ENCODE results near the gene TBXAS1.
"Not testable (repeated sequence)": the region's sequence is repeated elsewhere in the genome, so short reads cannot be mapped to it uniquely, and the experiment has no call there.

Gene TBXAS1

DNA sequence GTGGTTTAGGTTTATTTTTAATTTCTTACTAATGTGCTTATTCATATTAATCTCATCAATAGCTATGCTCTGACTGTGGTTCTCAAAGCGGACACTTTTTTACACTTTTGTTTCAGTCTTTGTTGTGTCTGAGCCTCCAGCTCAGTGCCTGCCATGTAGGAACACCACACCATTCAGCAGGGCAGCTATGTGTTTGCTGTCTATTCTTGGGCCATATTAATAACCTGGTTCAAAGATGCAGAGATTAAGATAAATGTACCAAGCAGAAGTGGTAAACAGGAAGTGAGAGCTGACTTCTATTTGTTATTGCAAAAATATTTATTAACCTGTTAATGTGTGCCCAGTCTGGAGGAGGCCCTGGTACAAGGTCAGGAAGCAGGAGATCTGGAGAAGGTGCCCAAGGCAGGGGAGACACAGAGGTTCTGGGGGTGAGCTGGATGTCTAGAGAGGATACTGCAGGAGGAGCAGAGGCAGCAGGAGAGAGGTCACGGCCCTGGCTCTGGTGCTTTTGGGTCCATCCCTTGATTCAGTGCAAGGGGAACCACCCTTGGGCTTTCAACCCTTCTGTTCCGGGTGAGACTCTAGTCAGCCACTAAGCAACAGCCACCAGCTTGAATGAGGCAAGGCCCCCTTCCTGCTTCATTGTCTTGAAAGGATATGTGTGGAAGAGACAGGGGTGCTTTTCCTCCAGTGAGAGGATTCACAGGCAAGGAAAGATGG is 1.9 kb downstream of the TBXAS1 start:
- TF ChIP-seq ZNF112 (tag by site-specific recombination; IDR thresholded peaks at IDR 0.05), result no peak
- Histone ChIP-seq H3K4me3 (ENCODE audit: low read depth, low read length) (no peak overlapping the region), H3K4me1 (ENCODE audit: control insufficient read depth, insufficient read depth, low read length) (peaks cover 5% of the 10 kb centered on the region; the same call in 1 of the 2 replicates), H3K27ac (ENCODE audit: extremely low read depth, low read depth, low read length) (no peak overlapping the region), H3K9me3 (ENCODE audit: control insufficient read depth, insufficient read depth, low read depth, low read length) (no peaks in the 10 kb centered on the region), H3K36me3 (ENCODE audit: control insufficient read depth in 2 of 2, insufficient read depth in 1 of 2, low read length in 2 of 2) (no peaks in the 10 kb centered on the region)
- ChIA-PET CTCF (interaction anchor here (0.6 kb wide), 1 partner anchor 552 kb away, joined by 3 read pairs; no protein-coding TSS in a partner anchor), POLR2A (no interaction called here)

GRCh38 chr7:139835848-139836247 is 6.8 kb downstream of the TBXAS1 start:
- H3K9me3 ChIP-seq (ENCODE audit: control insufficient read depth, insufficient read depth, low read depth, low read length); H3K4me3 ChIP-seq (ENCODE audit: low read depth, low read length); H3K27ac ChIP-seq (ENCODE audit: extremely low read depth, low read depth, low read length); POLR2A ChIA-PET; H3K4me1 ChIP-seq (ENCODE audit: control insufficient read depth, insufficient read depth, low read length); H3K36me3 ChIP-seq (ENCODE audit: control insufficient read depth in 2 of 2, insufficient read depth in 1 of 2, low read length in 2 of 2): not testable (repeated sequence)
- CTCF ChIA-PET, result interaction anchor here (0.6 kb wide), 1 partner anchor 264 kb away, joined by 3 read pairs; no protein-coding TSS in a partner anchor
- peak; percentile 54 for TF ChIP-seq ZBTB21 (tag by site-specific recombination; IDR thresholded peaks at IDR 0.05)
- TF ChIP-seq, protein P1, sequence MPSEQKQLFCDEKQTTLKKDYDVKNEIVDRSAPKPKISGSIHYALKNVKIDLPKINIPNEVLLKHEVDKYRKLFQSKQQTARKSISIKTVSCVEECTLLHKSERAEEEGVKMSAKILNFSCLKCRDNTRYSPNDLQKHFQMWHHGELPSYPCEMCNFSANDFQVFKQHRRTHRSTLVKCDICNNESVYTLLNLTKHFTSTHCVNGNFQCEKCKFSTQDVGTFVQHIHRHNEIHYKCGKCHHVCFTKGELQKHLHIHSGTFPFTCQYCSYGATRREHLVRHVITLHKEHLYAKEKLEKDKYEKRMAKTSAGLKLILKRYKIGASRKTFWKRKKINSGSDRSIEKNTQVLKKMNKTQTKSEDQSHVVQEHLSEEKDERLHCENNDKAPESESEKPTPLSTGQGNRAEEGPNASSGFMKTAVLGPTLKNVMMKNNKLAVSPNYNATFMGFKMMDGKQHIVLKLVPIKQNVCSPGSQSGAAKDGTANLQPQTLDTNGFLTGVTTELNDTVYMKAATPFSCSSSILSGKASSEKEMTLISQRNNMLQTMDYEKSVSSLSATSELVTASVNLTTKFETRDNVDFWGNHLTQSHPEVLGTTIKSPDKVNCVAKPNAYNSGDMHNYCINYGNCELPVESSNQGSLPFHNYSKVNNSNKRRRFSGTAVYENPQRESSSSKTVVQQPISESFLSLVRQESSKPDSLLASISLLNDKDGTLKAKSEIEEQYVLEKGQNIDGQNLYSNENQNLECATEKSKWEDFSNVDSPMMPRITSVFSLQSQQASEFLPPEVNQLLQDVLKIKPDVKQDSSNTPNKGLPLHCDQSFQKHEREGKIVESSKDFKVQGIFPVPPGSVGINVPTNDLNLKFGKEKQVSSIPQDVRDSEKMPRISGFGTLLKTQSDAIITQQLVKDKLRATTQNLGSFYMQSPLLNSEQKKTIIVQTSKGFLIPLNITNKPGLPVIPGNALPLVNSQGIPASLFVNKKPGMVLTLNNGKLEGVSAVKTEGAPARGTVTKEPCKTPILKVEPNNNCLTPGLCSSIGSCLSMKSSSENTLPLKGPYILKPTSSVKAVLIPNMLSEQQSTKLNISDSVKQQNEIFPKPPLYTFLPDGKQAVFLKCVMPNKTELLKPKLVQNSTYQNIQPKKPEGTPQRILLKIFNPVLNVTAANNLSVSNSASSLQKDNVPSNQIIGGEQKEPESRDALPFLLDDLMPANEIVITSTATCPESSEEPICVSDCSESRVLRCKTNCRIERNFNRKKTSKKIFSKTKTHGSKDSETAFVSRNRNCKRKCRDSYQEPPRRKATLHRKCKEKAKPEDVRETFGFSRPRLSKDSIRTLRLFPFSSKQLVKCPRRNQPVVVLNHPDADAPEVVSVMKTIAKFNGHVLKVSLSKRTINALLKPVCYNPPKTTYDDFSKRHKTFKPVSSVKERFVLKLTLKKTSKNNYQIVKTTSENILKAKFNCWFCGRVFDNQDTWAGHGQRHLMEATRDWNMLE (tag by site-specific recombination; conservative IDR thresholded peaks at IDR 0.05; ENCODE audit: low read depth), result peak; percentile 93
- peak; percentile 32; the same call in 1 of the 2 replicates for TF ChIP-seq SP3 (tag by site-specific recombination; IDR thresholded peaks at IDR 0.05)
- peak; percentile 79 for TF ChIP-seq ZNF623 (tag by site-specific recombination; IDR thresholded peaks at IDR 0.05)
- peak; percentile 29; the same call in 1 of the 2 replicates for TF ChIP-seq ZNF341 (tag by site-specific recombination; IDR thresholded peaks at IDR 0.05; ENCODE audit: low read depth)
- peak; percentile 99 for TF ChIP-seq ZNF555 (tag by site-specific recombination; conservative IDR thresholded peaks at IDR 0.05)
- peak; percentile 32; the same call in 1 of the 2 replicates for TF ChIP-seq OVOL3 (tag by site-specific recombination; IDR thresholded peaks at IDR 0.05)
- 0 out of 2 replicates have a peak, but pooled peaks have one; percentile 25 for TF ChIP-seq ZNF138 (tag by site-specific recombination; IDR thresholded peaks at IDR 0.05; ENCODE audit: borderline replicate concordance)
- TF ChIP-seq ZNF433 (tag by site-specific recombination; IDR thresholded peaks at IDR 0.05; ENCODE audit: low read depth), result 0 out of 2 replicates have a peak, but pooled peaks have one; percentile 34
- TF ChIP-seq ZNF510 (tag by site-specific recombination; IDR thresholded peaks at IDR 0.05; ENCODE audit: insufficient replicate concordance), result peak; percentile 74
- TF ChIP-seq ZNF140 (tag by site-specific recombination; IDR thresholded peaks at IDR 0.05), result peak; percentile 78; the same call in 1 of the 2 replicates
- TF ChIP-seq ZXDB (tag by site-specific recombination; IDR thresholded peaks at IDR 0.05), result peak; percentile 71; the same call in 1 of the 2 replicates
- TF ChIP-seq ZNF629 (tag by site-specific recombination; IDR thresholded peaks at IDR 0.05), result peak; percentile 65
- TF ChIP-seq RBAK (tag by site-specific recombination; IDR thresholded peaks at IDR 0.05), result 0 out of 2 replicates have a peak, but pooled peaks have one; percentile 47
- peak; percentile 97 for TF ChIP-seq ZNF426 (tag by site-specific recombination; IDR thresholded peaks at IDR 0.05)
- peak; percentile 82 for TF ChIP-seq ZNF558 (tag by site-specific recombination; IDR thresholded peaks at IDR 0.05)
- peak; percentile 46 for TF ChIP-seq ZNF654 (tag by site-specific recombination; IDR thresholded peaks at IDR 0.05; ENCODE audit: low read depth)
- peak; percentile 83 for TF ChIP-seq ZBTB8A (tag by site-specific recombination; IDR thresholded peaks at IDR 0.05)
- peak; percentile 56; the same call in 1 of the 2 replicates for TF ChIP-seq KLF7 (tag by site-specific recombination; IDR thresholded peaks at IDR 0.05; ENCODE audit: borderline replicate concordance)
- TF ChIP-seq, protein P2, sequence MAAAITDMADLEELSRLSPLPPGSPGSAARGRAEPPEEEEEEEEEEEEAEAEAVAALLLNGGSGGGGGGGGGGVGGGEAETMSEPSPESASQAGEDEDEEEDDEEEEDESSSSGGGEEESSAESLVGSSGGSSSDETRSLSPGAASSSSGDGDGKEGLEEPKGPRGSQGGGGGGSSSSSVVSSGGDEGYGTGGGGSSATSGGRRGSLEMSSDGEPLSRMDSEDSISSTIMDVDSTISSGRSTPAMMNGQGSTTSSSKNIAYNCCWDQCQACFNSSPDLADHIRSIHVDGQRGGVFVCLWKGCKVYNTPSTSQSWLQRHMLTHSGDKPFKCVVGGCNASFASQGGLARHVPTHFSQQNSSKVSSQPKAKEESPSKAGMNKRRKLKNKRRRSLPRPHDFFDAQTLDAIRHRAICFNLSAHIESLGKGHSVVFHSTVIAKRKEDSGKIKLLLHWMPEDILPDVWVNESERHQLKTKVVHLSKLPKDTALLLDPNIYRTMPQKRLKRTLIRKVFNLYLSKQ (tag by site-specific recombination; IDR thresholded peaks at IDR 0.05; ENCODE audit: borderline replicate concordance), result peak; percentile 96; the same call in 1 of the 2 replicates
- 0 out of 2 replicates have a peak, but pooled peaks have one; percentile 60 for TF ChIP-seq ZNF514 (tag by site-specific recombination; IDR thresholded peaks at IDR 0.05)
- peak; percentile 51; the same call in 1 of the 2 replicates for TF ChIP-seq GFI1B (tag by site-specific recombination; IDR thresholded peaks at IDR 0.05)
- TF ChIP-seq ZNF639 (tag by site-specific recombination; IDR thresholded peaks at IDR 0.05), result peak; percentile 65; the same call in 1 of the 2 replicates
- 0 out of 2 replicates have a peak, but pooled peaks have one; percentile 42 for TF ChIP-seq ZNF791 (tag by site-specific recombination; IDR thresholded peaks at IDR 0.05)
- TF ChIP-seq ZNF529 (tag by site-specific recombination; IDR thresholded peaks at IDR 0.05; ENCODE audit: insufficient replicate concordance), result peak; percentile 45
- peak; percentile 64; the same call in 1 of the 2 replicates for TF ChIP-seq ZFP37 (tag by site-specific recombination; IDR thresholded peaks at IDR 0.05)
